Neural progenitor cell (in vitro differentiated cells): ENCODE results near the gene PIP4P1. TPM values are rescaled to one million over a fixed set of nuclear protein-coding genes. Genes with fewer than 3 reads are reported as not detected.

Experiments used
- DNase-seq: peaks from one replicate; pipeline ENCODE4 v3.0.0-alpha.2; 2016; ENCODE audit warnings: low spot score
- H2AFZ ChIP-seq: fragments of 200-600 bp; sonication (generic); replicated peaks from 2 replicates; pipeline ENCODE4 v1.6.1; 2016; ENCODE audit warnings: antibody characterized with exemption
- H3F3A ChIP-seq: fragments of 200-600 bp; sonication (generic); 2 replicates; pipeline ENCODE4 v1.6.1; 2016; ENCODE audit warnings: antibody characterized with exemption, low read depth
- H3K27ac ChIP-seq: fragments of 200-600 bp; sonication (generic); 2 replicates; pipeline ENCODE4 v1.5.1; 2016; ENCODE audit warnings: mild to moderate bottlenecking
- H3K27me3 ChIP-seq: fragments of 200-600 bp; sonication (generic); 2 replicates; pipeline ENCODE4 v1.6.1; 2016; ENCODE audit warnings: mild to moderate bottlenecking, moderate library complexity
- H3K36me3 ChIP-seq: fragments of 200-600 bp; sonication (generic); 2 replicates; pipeline ENCODE4 v1.5.1; 2016
- H3K4me1 ChIP-seq: fragments of 200-600 bp; sonication (generic); 2 replicates; pipeline ENCODE4 v1.6.1; 2016; ENCODE audit warnings: mixed run types
- H3K4me2 ChIP-seq: fragments of 200-600 bp; sonication (generic); 2 replicates; pipeline ENCODE4 v1.6.1; 2016
- H3K4me3 ChIP-seq: fragments of 200-600 bp; sonication (generic); 2 replicates; pipeline ENCODE4 v1.5.1; 2016
- H3K79me2 ChIP-seq: fragments of 200-600 bp; sonication (generic); 2 replicates; pipeline ENCODE4 v1.6.1; 2016; ENCODE audit warnings: low read depth
- H3K9ac ChIP-seq: fragments of 200-600 bp; sonication (generic); 2 replicates; pipeline ENCODE4 v1.6.1; 2016
- H3K9me3 ChIP-seq: fragments of 200-600 bp; sonication (generic); 2 replicates; pipeline ENCODE4 v1.5.1; 2016; ENCODE audit warnings: low read depth
- H4K20me1 ChIP-seq: fragments of 200-600 bp; sonication (generic); 2 replicates; pipeline ENCODE4 v1.6.1; 2016; ENCODE audit warnings: low read depth
- H3K27ac Mint-ChIP-seq: 3 replicates; pipeline ENCODE4 v1.8.0; 2021; ENCODE audit warnings: mixed read lengths
- H3K27me3 Mint-ChIP-seq: 2 replicates; pipeline ENCODE4 v1.8.0; 2022; ENCODE audit warnings: low read depth, mild to moderate bottlenecking, inconsistent platforms, moderate library complexity, mixed read lengths; ENCODE audit not compliant: insufficient read depth
- H3K36me3 Mint-ChIP-seq: 3 replicates; pipeline ENCODE4 v1.8.0; 2021; ENCODE audit warnings: mixed read lengths
- H3K4me1 Mint-ChIP-seq: 3 replicates; pipeline ENCODE4 v1.8.0; 2021; ENCODE audit warnings: mixed read lengths
- H3K4me3 Mint-ChIP-seq: 3 replicates; pipeline ENCODE4 v1.8.0; 2021; ENCODE audit warnings: mild to moderate bottlenecking, moderate library complexity, mixed read lengths
- H3K9me3 Mint-ChIP-seq: 3 replicates; pipeline ENCODE4 v1.8.0; 2020; ENCODE audit warnings: mixed read lengths
- CTCF ChIP-seq: fragments of 200-600 bp; sonication (generic); IDR thresholded peaks from 2 replicates; pipeline ENCODE4 v1.5.1; 2017; ENCODE audit warnings: antibody characterized with exemption, mild to moderate bottlenecking
- EZH2 ChIP-seq: fragments of 200-600 bp; sonication (generic); IDR thresholded peaks from 2 replicates; pipeline ENCODE4 v1.6.1; 2017; ENCODE audit warnings: antibody characterized with exemption, mild to moderate bottlenecking, moderate library complexity
- EZH2phosphoT487 ChIP-seq: fragments of 200-600 bp; sonication (generic); IDR thresholded peaks from 2 replicates; pipeline ENCODE4 v1.6.1; 2017; ENCODE audit warnings: antibody characterized with exemption
- total RNA-seq: library from RNA; depleted of rRNA; stranded (reverse); fragments of >200 nt; gene quantifications from 2 replicates; pipeline ENCODE4 v1.2.3, GENCODE V29; 2015; ENCODE audit warnings: low replicate concordance

PIP4P1 gene
- total RNA-seq, 1 donor from 2014 or later = 24.1 TPM

- Mint-ChIP-seq H3K9me3 (no peaks in the 10 kb centered on the region), H3K36me3 (no peaks in the 10 kb centered on the region), H3K4me3 (no peak overlapping the region), H3K27ac (no peak overlapping the region), H3K27me3 (peaks cover 3% of the 10 kb centered on the region), H3K4me1 (no peaks in the 10 kb centered on the region)
- no peak overlapping the region for H3K4me3 ChIP-seq
- no peaks in the 10 kb centered on the region for H3K36me3 ChIP-seq
- H3K4me2 ChIP-seq = no peak overlapping the region
- no peaks in the 10 kb centered on the region for H3K79me2 ChIP-seq
- H3K27ac ChIP-seq = no peak overlapping the region
- no peaks in the 10 kb centered on the region for H4K20me1 ChIP-seq
- no peaks in the 10 kb centered on the region for H3K9me3 ChIP-seq
- no peaks in the 10 kb centered on the region for H3F3A ChIP-seq
- H2AFZ ChIP-seq = no peak overlapping the region
- TF ChIP-seq EZH2 (no peak), EZH2phosphoT487 (no peak), CTCF (no peak)
- no peaks in the 10 kb centered on the region for H3K27me3 ChIP-seq
- no peak for DNase-seq
- no peak overlapping the region for H3K9ac ChIP-seq
- H3K4me1 ChIP-seq = no peaks in the 10 kb centered on the region
Observed at GRCh38 chr14:20428802-20429201, 32.4 kb downstream of the PIP4P1 start.

GRCh38 chr14:20428010-20428365 is 33.2 kb downstream of the PIP4P1 start:
- H3K9me3 ChIP-seq = no peaks in the 10 kb centered on the region
- H4K20me1 ChIP-seq = no peaks in the 10 kb centered on the region
- H3F3A ChIP-seq = no peaks in the 10 kb centered on the region
- TF ChIP-seq CTCF (no peak), EZH2 (no peak), EZH2phosphoT487 (no peak)
- no peaks in the 10 kb centered on the region for H3K4me1 ChIP-seq
- H3K36me3 Mint-ChIP-seq = no peaks in the 10 kb centered on the region
- peaks cover 3% of the 10 kb centered on the region for H3K27me3 Mint-ChIP-seq
- H3K4me3 Mint-ChIP-seq = no peak overlapping the region
- H3K27ac Mint-ChIP-seq = no peak overlapping the region
- no peak for DNase-seq
- H3K4me1 Mint-ChIP-seq = no peaks in the 10 kb centered on the region
- H3K27me3 ChIP-seq = no peaks in the 10 kb centered on the region
- no peaks in the 10 kb centered on the region for H3K79me2 ChIP-seq
- H3K36me3 ChIP-seq = no peaks in the 10 kb centered on the region
- no peak overlapping the region for H3K27ac ChIP-seq
- H2AFZ ChIP-seq = no peak overlapping the region
- H3K9me3 Mint-ChIP-seq = no peaks in the 10 kb centered on the region
- no peak overlapping the region for H3K9ac ChIP-seq
- no peak overlapping the region for H3K4me2 ChIP-seq
- H3K4me3 ChIP-seq = no peak overlapping the region

GRCh38 chr14:20427231-20428009 is 33.8 kb downstream of the PIP4P1 start:
- Histone ChIP-seq H3F3A (no peaks in the 10 kb centered on the region), H3K27me3 (no peaks in the 10 kb centered on the region), H3K9me3 (no peaks in the 10 kb centered on the region), H2AFZ (no peak overlapping the region), H3K4me2 (no peak overlapping the region), H3K27ac (no peak overlapping the region), H3K9ac (no peak overlapping the region), H4K20me1 (no peaks in the 10 kb centered on the region), H3K4me1 (no peaks in the 10 kb centered on the region), H3K79me2 (no peaks in the 10 kb centered on the region), H3K36me3 (no peaks in the 10 kb centered on the region), H3K4me3 (no peak overlapping the region)
- no peak for DNase-seq
- H3K36me3 Mint-ChIP-seq = no peaks in the 10 kb centered on the region
- H3K27ac Mint-ChIP-seq = no peak overlapping the region
- TF ChIP-seq EZH2 = no peak
- no peak for TF ChIP-seq CTCF
- TF ChIP-seq EZH2phosphoT487 = no peak
- H3K9me3 Mint-ChIP-seq = no peaks in the 10 kb centered on the region
- H3K27me3 Mint-ChIP-seq = peaks cover 3% of the 10 kb centered on the region
- no peak overlapping the region for H3K4me3 Mint-ChIP-seq
- no peaks in the 10 kb centered on the region for H3K4me1 Mint-ChIP-seq
